Middle frontal gyrus (tissue), 1 donor: ENCODE measurements around the gene TREML1.
"Not testable (repeated sequence)": the region's sequence is repeated elsewhere in the genome, so short reads cannot be mapped to it uniquely, and the experiment has no call there.

Experiments
- DNase-seq: peaks from one replicate; pipeline ENCODE4 v3.0.0-alpha.2; 2015; ENCODE audit warnings: low spot score; ENCODE audit errors: extremely low spot score

TREML1 gene

GRCh38 chr6:41153992-41154625 is at the start of gene TREML1:
TREML1 (minus strand) TSS chr6:41154347; CDS start chr6:41154288, 59 bp downstream.
- DNase-seq: no peak

GRCh38 chr6:41201764-41202173 is 47.6 kb upstream of the TREML1 start:
- no peak for DNase-seq

GRCh38 chr6:41200901-41201763 is 47.0 kb upstream of the TREML1 start, which contains the start of gene TREML2:
TREML2 (minus strand) TSS chr6:41201149; CDS start chr6:41201008, 141 bp downstream.
- DNase-seq: no peak

- DNase-seq: no peak
These were observed 46.3 kb upstream of the TREML1 start for GRCh38 chr6:41200296-41200900.

GRCh38 chr6:41199552-41200246 is 45.6 kb upstream of the TREML1 start:
- no peak for DNase-seq

- DNase-seq: no peak
These were observed 43.1 kb upstream of the TREML1 start for GRCh38 chr6:41197234-41197633.

- no peak for DNase-seq
These were observed 40.2 kb upstream of the TREML1 start for GRCh38 chr6:41194386-41194785.

GRCh38 chr6:41193884-41194283 is 39.7 kb upstream of the TREML1 start:
- DNase-seq: no peak

- DNase-seq: no peak
These were observed 39.1 kb upstream of the TREML1 start for GRCh38 chr6:41193171-41193734.

- no peak for DNase-seq
These were observed 37.4 kb upstream of the TREML1 start for GRCh38 chr6:41191569-41191968.

GRCh38 chr6:41190791-41191190 is 36.6 kb upstream of the TREML1 start:
- DNase-seq: no peak

- no peak for DNase-seq
These were observed 35.8 kb upstream of the TREML1 start for GRCh38 chr6:41189967-41190366.

GRCh38 chr6:41189046-41189445 is 34.9 kb upstream of the TREML1 start:
- not testable (repeated sequence) for DNase-seq

GRCh38 chr6:41187924-41188886 is 34.1 kb upstream of the TREML1 start:
- DNase-seq: no peak

- no peak for DNase-seq
These were observed 31.9 kb upstream of the TREML1 start for GRCh38 chr6:41186031-41186562.

GRCh38 chr6:41184761-41185160 is 30.6 kb upstream of the TREML1 start:
- DNase-seq: no peak

- DNase-seq: no peak
These were observed 28.2 kb upstream of the TREML1 start for GRCh38 chr6:41182069-41183034.

- DNase-seq: no peak
These were observed 27.4 kb upstream of the TREML1 start for GRCh38 chr6:41181566-41181965.

- no peak for DNase-seq
These were observed 25.0 kb upstream of the TREML1 start for GRCh38 chr6:41179163-41179562.
